Measurements from ENCODE around the gene TP63.

The TP63 gene

DNA sequence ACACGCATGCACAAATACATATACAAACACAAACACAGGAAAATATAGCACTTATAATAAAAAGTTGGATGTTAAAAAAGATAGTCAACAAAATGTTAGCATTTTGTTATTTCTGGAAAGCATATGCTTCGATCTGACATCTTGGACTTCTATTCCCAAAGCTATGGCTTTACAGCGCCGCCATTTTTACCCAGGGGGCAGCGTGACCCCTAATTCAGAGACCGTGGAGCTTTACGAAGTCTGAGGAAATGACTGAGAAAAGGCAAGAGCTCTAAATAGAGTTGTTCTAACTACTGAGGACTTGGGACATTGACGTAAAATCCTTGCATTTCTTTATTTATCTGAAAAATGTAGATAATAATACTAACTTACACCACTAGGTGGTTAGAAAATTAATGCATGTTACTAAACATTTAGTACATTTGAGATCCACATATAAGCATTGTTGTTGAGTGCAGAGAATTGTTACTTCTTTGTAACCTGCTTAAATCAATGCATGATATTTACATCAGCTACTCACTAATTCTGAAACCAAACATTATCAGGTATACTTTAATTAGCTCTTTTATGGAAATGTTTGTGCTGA is 155.4 kb downstream of the TP63 start:
- Histone ChIP-seq H3K4me3 (ENCODE audit: insufficient read length, low read depth) (no peak overlapping the region), H3K4me1 (ENCODE audit: insufficient read depth, insufficient read length) (no peaks in the 10 kb centered on the region), H3K27me3 (ENCODE audit: insufficient read depth, insufficient read length) (peaks cover 20% of the 10 kb centered on the region), H3K9me3 (ENCODE audit: insufficient read depth, low read length) (no peaks in the 10 kb centered on the region), H3K36me3 (ENCODE audit: insufficient read depth, insufficient read length, low read length) (no peaks in the 10 kb centered on the region), H3K9ac (ENCODE audit: insufficient read length, low read depth) (no peak overlapping the region)
- TF ChIP-seq SUZ12 (IDR thresholded peaks at IDR 0.05; ENCODE audit: extremely low read depth, insufficient read depth, insufficient read length) = no peak
- TF ChIP-seq ZNF274 (IDR thresholded peaks at IDR 0.05; ENCODE audit: low read depth, low read length) = no peak
- no peak for TF ChIP-seq YY1 (IDR thresholded peaks at IDR 0.05; ENCODE audit: insufficient read depth, insufficient read length)
- DNase-seq (ENCODE audit: low read depth, low spot score) = no peak

GRCh38 chr3:189787191-189787590 is 156.0 kb downstream of the TP63 start:
- DNase-seq (ENCODE audit: low read depth, low spot score) = no peak
- TF ChIP-seq SUZ12 (IDR thresholded peaks at IDR 0.05; ENCODE audit: extremely low read depth, insufficient read depth, insufficient read length) (no peak), YY1 (IDR thresholded peaks at IDR 0.05; ENCODE audit: insufficient read depth, insufficient read length) (no peak), ZNF274 (IDR thresholded peaks at IDR 0.05; ENCODE audit: low read depth, low read length) (no peak)
- Histone ChIP-seq H3K27me3 (ENCODE audit: insufficient read depth, insufficient read length) (peaks cover 16% of the 10 kb centered on the region), H3K4me1 (ENCODE audit: insufficient read depth, insufficient read length) (no peaks in the 10 kb centered on the region), H3K9me3 (ENCODE audit: insufficient read depth, low read length) (no peaks in the 10 kb centered on the region), H3K36me3 (ENCODE audit: insufficient read depth, insufficient read length, low read length) (no peaks in the 10 kb centered on the region), H3K4me3 (ENCODE audit: insufficient read length, low read depth) (no peak overlapping the region), H3K9ac (ENCODE audit: insufficient read length, low read depth) (no peak overlapping the region)

DNA sequence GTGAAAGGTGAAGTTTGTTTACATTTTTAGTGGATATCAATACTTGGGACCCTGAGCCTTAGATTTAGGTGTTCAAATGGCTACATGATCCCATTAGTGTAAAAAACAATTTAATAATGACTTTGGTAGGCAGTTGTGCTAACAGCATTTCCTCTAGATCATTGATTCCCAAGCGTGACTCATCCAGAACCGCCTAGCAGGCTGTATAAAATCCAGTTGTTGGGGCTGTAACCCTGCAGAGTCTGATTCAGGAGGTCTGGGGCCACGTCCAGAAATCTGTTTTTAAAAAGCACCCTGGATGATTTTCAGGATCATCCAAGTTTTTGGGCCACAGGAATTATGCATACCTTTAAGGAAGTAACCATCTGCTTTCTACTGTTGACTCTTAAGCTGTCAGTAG is 156.4 kb downstream of the TP63 start:
- DNase-seq (ENCODE audit: low read depth, low spot score) = no peak
- Histone ChIP-seq H3K9ac (ENCODE audit: insufficient read length, low read depth) (no peak overlapping the region), H3K4me3 (ENCODE audit: insufficient read length, low read depth) (no peak overlapping the region), H3K4me1 (ENCODE audit: insufficient read depth, insufficient read length) (no peaks in the 10 kb centered on the region), H3K27me3 (ENCODE audit: insufficient read depth, insufficient read length) (peaks cover 14% of the 10 kb centered on the region), H3K36me3 (ENCODE audit: insufficient read depth, insufficient read length, low read length) (no peaks in the 10 kb centered on the region), H3K9me3 (ENCODE audit: insufficient read depth, low read length) (no peaks in the 10 kb centered on the region)
- TF ChIP-seq YY1 (IDR thresholded peaks at IDR 0.05; ENCODE audit: insufficient read depth, insufficient read length) = no peak
- TF ChIP-seq SUZ12 (IDR thresholded peaks at IDR 0.05; ENCODE audit: extremely low read depth, insufficient read depth, insufficient read length) = no peak
- TF ChIP-seq ZNF274 (IDR thresholded peaks at IDR 0.05; ENCODE audit: low read depth, low read length) = no peak

DNA sequence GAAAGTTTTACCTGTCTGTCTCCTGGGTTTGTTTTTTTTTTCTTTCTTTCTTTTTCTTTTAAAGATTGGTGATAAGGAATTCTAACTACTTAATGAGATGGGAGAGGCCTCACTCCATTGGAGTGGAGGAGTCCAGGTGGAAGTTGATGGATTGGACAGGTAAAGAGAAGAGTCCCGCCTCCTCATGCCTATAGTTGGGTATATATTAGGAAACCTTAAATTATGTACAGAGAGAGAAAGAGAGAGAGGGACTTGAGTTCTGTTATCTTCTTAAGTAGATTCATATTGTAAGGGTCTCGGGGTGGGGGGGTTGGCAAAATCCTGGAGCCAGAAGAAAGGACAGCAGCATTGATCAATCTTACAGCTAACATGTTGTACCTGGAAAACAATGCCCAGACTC is 158.2 kb downstream of the TP63 start:
- H3K4me3 ChIP-seq (ENCODE audit: insufficient read length, low read depth) = no peak overlapping the region
- H3K36me3 ChIP-seq (ENCODE audit: insufficient read depth, insufficient read length, low read length) = no peaks in the 10 kb centered on the region
- DNase-seq (ENCODE audit: low read depth, low spot score) = no peak
- H3K9ac ChIP-seq (ENCODE audit: insufficient read length, low read depth) = no peak overlapping the region
- no peaks in the 10 kb centered on the region for H3K9me3 ChIP-seq (ENCODE audit: insufficient read depth, low read length)
- H3K4me1 ChIP-seq (ENCODE audit: insufficient read depth, insufficient read length) = no peaks in the 10 kb centered on the region
- H3K27me3 ChIP-seq (ENCODE audit: insufficient read depth, insufficient read length) = peaks cover 20% of the 10 kb centered on the region
- TF ChIP-seq SUZ12 (IDR thresholded peaks at IDR 0.05; ENCODE audit: extremely low read depth, insufficient read depth, insufficient read length) (no peak), YY1 (IDR thresholded peaks at IDR 0.05; ENCODE audit: insufficient read depth, insufficient read length) (no peak), ZNF274 (IDR thresholded peaks at IDR 0.05; ENCODE audit: low read depth, low read length) (no peak)

GRCh38 chr3:189790658-189791057 is 159.5 kb downstream of the TP63 start:
- no peak for DNase-seq (ENCODE audit: low read depth, low spot score)
- Histone ChIP-seq H3K9ac (ENCODE audit: insufficient read length, low read depth) (no peak overlapping the region), H3K9me3 (ENCODE audit: insufficient read depth, low read length) (no peaks in the 10 kb centered on the region), H3K36me3 (ENCODE audit: insufficient read depth, insufficient read length, low read length) (no peaks in the 10 kb centered on the region), H3K4me3 (ENCODE audit: insufficient read length, low read depth) (no peak overlapping the region), H3K27me3 (ENCODE audit: insufficient read depth, insufficient read length) (peaks cover 22% of the 10 kb centered on the region), H3K4me1 (ENCODE audit: insufficient read depth, insufficient read length) (no peaks in the 10 kb centered on the region)
- TF ChIP-seq YY1 (IDR thresholded peaks at IDR 0.05; ENCODE audit: insufficient read depth, insufficient read length) (no peak), SUZ12 (IDR thresholded peaks at IDR 0.05; ENCODE audit: extremely low read depth, insufficient read depth, insufficient read length) (no peak), ZNF274 (IDR thresholded peaks at IDR 0.05; ENCODE audit: low read depth, low read length) (no peak)

DNA sequence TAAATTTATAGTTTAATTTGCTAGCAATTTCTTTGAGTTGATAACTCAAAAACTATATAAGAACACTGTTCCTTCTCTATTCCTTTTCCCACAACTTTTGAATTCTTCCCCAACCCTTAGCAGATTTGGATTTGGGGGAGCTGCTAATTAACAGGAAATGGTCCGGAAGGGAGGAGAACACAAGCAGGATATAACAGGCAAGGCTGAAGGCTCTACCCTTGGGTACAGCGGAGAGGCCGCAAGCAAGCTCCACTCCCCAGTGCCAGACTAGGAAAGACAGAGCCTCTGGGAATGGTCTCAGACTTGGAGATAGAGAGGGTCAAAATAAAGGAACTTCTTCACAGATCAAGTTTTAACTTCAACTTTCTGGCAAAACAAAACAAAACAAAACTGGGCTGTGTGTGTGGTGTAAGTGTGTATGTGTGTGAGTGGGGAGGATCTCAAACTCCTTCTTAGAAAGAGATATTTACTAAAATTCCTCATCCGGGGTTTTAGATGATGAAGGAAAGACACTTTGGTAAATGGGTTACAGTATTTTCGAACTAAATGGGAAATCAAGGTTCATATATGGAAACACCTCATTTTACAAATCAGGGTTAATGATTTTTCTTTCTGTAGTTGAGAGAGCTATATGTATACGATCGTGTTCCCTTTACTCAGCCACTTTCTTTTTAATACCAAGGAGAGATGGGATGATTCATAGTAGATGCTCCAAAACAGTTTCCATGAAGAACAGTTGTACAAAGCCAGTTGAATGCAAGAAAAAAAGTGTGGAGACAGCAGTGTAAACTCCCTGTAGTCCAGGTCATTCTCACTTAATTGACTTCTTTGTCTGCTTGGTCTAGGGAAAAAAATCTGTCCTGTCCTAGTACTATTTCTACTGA is 161.1 kb downstream of the TP63 start:
- Histone ChIP-seq H3K27me3 (ENCODE audit: insufficient read depth, insufficient read length) (peaks cover 37% of the 10 kb centered on the region), H3K9ac (ENCODE audit: insufficient read length, low read depth) (no peak overlapping the region), H3K4me1 (ENCODE audit: insufficient read depth, insufficient read length) (no peaks in the 10 kb centered on the region), H3K9me3 (ENCODE audit: insufficient read depth, low read length) (no peaks in the 10 kb centered on the region), H3K36me3 (ENCODE audit: insufficient read depth, insufficient read length, low read length) (no peaks in the 10 kb centered on the region), H3K4me3 (ENCODE audit: insufficient read length, low read depth) (no peak overlapping the region)
- TF ChIP-seq YY1 (IDR thresholded peaks at IDR 0.05; ENCODE audit: insufficient read depth, insufficient read length) (no peak), SUZ12 (IDR thresholded peaks at IDR 0.05; ENCODE audit: extremely low read depth, insufficient read depth, insufficient read length) (no peak), ZNF274 (IDR thresholded peaks at IDR 0.05; ENCODE audit: low read depth, low read length) (no peak)
- no peak for DNase-seq (ENCODE audit: low read depth, low spot score)

DNA sequence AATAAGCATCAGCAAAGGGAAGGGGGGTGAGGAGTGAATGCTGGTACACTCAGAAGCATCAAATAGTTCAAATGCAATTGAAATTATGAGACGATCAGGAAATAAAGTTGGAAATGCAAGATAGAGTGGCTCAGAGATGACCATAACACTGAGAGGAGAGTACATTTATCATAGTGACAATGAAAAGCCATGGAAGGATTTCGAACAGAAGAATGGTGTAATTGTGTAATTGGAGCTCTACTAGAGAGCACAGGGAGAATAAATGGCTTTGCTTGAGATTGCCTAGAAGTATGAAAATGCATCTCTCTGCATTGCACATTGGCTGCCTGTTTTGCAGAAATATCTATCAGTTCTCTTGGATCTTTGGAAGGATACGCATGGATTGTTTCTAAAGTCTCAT is 163.3 kb downstream of the TP63 start:
- no peak overlapping the region for H3K4me3 ChIP-seq (ENCODE audit: insufficient read length, low read depth)
- no peak overlapping the region for H3K9ac ChIP-seq (ENCODE audit: insufficient read length, low read depth)
- no peaks in the 10 kb centered on the region for H3K4me1 ChIP-seq (ENCODE audit: insufficient read depth, insufficient read length)
- DNase-seq (ENCODE audit: low read depth, low spot score) = no peak
- TF ChIP-seq ZNF274 (IDR thresholded peaks at IDR 0.05; ENCODE audit: low read depth, low read length) (no peak), YY1 (IDR thresholded peaks at IDR 0.05; ENCODE audit: insufficient read depth, insufficient read length) (no peak), SUZ12 (IDR thresholded peaks at IDR 0.05; ENCODE audit: extremely low read depth, insufficient read depth, insufficient read length) (no peak)
- H3K9me3 ChIP-seq (ENCODE audit: insufficient read depth, low read length) = no peaks in the 10 kb centered on the region
- peaks cover 59% of the 10 kb centered on the region for H3K27me3 ChIP-seq (ENCODE audit: insufficient read depth, insufficient read length)
- H3K36me3 ChIP-seq (ENCODE audit: insufficient read depth, insufficient read length, low read length) = no peaks in the 10 kb centered on the region
